HL-60/S4 treated with phorbol 12-myristate 13-acetate at 8.2 ng/mL for 4 days and 3 days (cell line): ENCODE data around the gene RHOF.
"Not testable (repeated sequence)": the region's sequence is repeated elsewhere in the genome, so short reads cannot be mapped to it uniquely, and the experiment has no call there.

Source experiments
- in situ Hi-C: fragments of 300-500 bp; cut with MboI; formaldehyde crosslinking; loops from 2 replicates; pipeline ENCODE4 v1.15.0; 2022; ENCODE audit warnings: low sequenced_read_pairs

Gene RHOF

DNA sequence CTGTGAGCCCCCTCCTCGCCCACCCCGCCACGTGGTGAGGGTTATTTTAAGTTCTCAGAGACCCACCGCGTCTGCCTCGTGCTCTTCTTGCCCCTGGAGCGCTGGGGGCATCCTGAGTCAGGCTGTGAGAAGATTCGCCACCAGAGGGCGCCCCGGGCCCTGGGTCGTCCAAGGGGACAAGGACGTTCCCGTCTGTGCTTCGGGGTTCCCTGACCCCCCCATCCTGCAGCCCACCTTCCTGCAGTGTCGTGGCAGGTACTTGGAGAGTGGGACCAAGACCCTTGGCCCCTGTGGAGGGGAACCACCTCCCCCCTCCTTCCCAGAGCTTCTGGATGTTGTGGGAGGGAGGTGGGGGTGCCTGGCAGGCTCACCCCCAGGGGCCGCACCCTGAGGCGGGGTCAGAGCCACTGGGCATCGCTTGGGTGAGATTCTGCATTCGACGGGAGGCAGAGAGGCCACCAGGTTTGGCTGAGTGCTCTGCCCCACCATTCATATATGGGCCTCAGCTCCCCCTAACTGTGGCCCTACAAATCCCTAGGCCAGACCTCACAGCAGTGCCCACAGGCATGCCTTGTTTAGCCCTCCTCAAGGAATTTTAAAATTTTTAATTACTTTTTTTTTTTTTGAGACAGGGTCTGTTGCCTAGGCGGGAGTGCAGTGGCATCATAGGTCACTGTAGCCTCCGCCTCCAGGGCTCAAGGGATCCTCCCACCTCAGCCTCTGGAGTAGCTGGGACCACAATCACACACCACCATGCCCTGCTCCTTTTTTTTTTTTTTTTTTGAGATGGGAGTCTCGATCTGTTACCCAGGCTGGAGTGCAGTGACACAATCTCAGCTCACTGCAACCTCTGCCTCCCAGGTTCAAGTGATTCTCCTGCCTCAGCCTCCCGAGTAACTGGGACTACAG lies 17.0 kb downstream of the RHOF start:
- in situ Hi-C loops: no loop called here

- in situ Hi-C loops: no loop called here
These were observed 18.0 kb downstream of the RHOF start for GRCh38 chr12:121775501-121775900.

DNA sequence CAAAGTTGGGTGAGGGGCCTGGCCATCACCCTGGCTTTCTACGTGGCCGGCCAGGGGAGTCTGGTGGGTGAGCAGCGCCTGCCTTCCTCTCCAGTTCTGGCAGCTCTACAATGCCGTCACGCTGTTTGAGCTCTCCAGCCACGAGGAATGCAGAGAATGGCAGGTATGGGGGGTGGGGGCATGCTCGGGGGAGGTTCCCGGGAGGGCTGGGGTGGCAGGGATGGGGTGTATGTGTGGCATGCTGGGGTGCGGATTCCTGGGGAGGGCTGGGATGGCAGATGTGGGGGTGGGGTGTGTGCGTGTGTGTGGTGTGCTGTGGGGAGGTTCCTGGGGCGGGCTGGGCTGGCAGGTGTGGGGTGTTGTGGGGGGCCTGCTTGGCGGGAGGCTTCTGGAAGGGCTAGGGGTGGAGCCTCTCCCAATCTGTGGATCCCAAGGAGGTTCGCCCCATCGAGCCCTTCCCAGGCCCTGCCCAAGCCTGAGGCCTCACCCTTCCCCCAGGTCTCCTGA lies 18.5 kb downstream of the RHOF start:
- in situ Hi-C loops: no loop called here

GRCh38 chr12:121773011-121773777 lies 20.3 kb downstream of the RHOF start:
- in situ Hi-C loops: no loop called here

- in situ Hi-C loops: no loop called here
These were observed 22.5 kb downstream of the RHOF start for GRCh38 chr12:121770813-121771625.

DNA sequence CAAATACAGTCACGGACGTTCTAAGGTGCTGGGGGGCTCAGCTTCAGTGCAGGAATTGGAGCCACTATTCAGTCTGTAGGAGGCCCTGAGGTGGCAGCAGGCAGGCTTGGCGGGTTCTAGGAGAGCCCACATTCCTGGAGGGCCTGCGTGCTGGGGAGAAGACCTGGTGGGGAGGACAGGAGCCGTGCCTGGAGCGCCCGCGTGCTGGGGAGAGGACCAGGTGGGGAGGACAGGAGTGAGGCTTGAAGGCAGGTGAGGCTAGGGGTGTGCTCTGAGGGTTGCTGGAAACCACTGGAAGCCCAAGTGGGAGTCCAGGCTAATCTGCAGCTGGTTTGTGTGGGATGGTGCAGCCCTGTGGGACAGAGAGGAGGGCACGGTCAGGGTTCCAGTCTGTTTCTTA lies 23.1 kb downstream of the RHOF start:
- in situ Hi-C loops: no loop called here

DNA sequence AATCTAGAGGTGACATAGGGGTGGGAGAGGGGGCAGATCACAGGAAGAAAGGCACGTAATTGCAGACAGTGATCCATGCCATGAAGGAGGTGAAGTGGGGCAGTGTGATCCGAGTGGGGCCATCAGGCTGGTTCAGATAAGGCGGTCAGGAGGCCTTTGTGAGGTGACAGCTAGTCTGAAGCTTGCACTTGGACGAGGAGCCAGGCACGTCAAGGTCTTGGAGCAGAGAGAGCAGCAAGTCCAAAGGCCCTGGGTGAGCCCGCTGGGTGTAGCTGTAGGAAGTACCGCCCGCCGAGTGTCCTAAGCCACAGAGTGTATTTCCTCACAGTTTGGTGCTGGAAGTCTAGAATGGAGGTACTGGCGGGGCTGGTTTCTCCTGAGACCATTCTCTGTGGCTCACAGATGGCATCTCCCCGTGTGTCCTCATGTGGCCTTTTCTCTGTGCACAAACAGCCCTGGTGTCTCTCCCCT lies 23.6 kb downstream of the RHOF start:
- in situ Hi-C loops: loop anchor here (5.0 kb wide), 1 partner anchor 78 kb away; no protein-coding TSS in a partner anchor

DNA sequence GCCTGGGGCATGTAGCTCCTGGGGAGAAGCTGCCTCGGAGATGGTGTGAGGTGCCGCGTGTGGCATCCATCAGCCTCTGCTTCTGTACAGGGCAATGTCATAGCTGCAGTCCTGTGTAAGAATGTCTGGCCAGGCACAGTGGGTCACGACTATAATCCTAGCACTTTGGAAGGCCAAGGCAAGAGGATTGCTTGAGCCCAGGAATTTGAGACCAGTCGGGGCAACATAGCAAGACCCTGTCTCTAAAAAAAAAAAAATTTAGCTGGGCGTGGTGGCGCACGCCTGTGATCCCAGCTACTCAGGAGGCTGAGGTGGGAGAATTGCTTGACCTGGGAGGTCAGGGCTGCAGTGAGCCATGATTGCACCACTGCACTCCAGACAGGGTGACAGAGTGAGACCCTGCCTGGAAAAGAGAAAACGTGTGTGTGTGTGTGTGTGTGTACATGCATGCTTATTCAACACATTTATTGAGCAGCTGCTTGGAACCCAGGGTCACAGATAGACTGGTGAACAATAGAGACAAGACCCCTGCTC lies 24.1 kb downstream of the RHOF start:
- in situ Hi-C loops: loop anchor here (5.0 kb wide), 1 partner anchor 77 kb away; no protein-coding TSS in a partner anchor

DNA sequence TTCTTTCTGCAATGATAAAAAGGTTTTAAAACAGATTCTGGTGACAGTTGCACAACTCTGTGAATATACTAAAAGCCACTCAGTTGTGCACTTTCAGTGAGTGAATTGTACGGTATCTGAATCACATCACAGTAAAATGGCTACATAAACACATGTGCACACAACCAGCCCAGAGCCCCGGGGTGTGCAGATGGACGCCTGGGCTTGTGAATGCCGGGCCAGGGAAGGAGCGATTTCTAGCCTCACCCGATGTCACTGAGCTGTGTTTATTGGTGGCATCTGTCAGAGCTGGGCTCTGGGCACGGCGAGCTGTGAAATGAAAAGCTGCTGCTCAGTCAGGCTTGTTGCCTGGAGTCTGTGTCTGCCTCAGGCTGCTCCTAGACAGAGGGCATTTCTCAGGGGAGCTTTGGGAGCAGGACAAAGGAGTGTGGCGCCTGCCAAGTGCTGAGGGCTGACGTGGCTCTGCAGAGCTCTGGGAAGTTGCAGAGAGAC lies 25.9 kb downstream of the RHOF start:
- in situ Hi-C loops: loop anchor here (5.0 kb wide), 1 partner anchor 75 kb away; no protein-coding TSS in a partner anchor

DNA sequence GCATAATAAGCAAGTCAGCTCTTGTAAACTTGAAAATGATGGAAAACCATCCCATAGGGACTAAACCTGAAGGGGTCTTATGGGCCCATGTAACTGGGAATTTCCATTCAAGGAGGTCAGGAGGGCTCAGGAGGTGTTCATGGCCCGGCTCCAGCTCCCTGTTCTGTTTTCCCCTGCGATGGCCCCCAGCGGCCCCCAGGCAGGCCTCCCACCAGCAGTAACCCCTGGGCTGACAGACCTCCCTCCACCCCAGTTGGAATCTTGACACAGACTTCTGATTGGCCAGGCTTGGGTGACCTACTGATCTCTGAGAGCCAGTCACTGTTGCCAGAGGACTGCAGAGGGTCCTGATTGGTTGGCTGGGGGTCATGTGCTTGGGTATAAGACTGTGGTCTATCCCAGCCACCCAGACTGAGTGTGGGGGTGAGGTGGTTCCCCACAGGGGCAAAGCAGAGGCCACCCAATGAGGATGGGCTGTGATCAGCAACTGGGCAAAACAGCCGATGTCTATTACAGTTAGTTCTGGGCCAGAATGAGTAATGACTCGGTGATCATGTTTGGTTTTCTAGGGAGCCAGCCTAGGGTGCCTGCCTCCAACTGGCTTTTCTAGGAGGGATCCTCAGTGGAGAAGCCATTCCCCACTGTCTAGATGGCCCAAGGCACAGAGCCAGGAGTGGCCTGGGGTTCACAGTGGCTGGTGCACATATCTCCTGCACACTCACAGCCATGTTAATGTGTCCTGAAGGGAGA lies 27.0 kb downstream of the RHOF start:
- in situ Hi-C loops: loop anchor here (5.0 kb wide), 1 partner anchor 74 kb away; no protein-coding TSS in a partner anchor

GRCh38 chr12:121765573-121765972 lies 27.9 kb downstream of the RHOF start:
- in situ Hi-C loops: loop anchor here (5.0 kb wide), 1 partner anchor 73 kb away; no protein-coding TSS in a partner anchor

DNA sequence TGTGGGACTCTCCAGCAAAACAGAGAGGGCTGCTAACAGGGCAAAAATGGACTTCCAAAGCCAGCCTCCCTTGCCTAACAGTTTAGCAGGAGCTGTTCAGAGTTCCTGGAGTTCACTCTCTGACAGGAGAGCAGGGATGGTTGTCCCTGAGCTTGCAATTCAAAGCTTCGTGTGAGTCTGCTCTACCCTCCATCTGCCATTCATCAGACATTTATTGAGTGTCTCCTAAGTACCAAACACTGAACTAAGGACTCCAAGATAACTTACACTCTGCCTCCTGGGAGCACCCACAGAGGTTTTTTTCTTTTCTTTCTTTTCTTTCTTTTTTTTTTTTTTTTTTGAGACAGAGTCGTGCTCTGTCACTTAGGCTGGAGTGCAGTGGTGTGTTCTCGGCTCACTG lies 28.7 kb downstream of the RHOF start:
- in situ Hi-C loops: loop anchor here (5.0 kb wide), 1 partner anchor 73 kb away; no protein-coding TSS in a partner anchor

GRCh38 chr12:121762269-121762668 lies 31.2 kb downstream of the RHOF start:
- in situ Hi-C loops: no loop called here

DNA sequence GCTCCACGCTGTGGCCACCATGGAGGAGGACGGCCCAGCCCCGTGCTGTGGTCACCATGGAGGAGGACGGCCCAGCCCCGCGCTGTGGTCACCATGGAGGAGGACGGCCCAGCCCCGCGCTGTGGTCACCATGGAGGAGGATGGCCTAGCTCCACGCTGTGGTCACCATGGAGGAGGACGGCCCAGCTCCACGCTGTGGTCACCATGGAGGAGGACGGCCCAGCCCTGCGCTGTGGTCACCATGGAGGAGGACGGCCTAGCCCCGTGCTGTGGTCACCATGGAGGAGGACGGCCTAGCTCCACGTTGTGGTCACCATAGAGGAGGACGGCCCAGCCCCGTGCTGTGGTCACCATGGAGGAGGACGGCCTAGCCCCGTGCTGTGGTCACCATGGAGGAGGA lies 35.0 kb downstream of the RHOF start:
- in situ Hi-C loops: not testable (repeated sequence)

- in situ Hi-C loops: no loop called here
These were observed 37.9 kb downstream of the RHOF start for GRCh38 chr12:121755591-121755990.

DNA sequence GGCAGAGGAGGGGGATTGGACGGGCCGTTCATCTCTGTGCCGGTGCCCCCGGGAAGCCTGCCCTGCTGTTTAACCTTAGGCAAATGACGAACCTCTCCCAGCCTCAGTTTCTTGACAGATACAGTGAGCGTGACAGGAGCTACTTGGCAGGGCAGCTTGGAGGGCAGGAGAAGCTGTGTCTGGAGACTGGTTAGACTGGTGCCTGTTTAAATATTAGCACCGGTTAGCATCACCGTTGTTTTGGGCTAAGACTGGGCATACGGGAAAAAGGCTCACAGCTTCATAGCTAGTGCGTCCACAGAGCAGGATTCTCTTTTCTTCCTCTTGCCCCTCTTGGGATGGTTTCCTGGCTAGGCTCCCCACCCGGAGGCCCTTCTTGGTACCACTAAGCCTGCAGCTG lies 38.7 kb downstream of the RHOF start:
- in situ Hi-C loops: no loop called here

DNA sequence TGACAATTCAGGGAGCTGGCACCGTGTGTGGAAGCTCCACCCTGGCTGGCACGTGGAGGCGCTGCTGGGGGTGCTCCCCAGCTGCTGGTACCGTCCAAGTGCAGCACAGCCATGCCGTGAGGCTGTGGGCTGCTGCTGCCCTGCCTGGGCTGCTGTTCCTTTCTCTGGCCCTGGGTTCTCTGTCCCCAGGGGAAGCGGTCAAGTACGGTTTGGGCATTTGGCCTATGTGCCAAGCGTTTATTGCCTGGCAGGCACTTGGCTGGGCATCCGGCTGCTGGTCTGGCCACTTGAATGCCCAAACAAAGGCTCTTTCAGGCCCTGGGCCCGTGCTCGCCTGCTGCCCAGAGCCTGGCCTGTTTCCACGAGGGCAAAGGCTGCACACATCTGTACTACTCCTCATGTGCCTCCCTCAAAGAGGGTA lies 39.6 kb downstream of the RHOF start:
- in situ Hi-C loops: no loop called here

- in situ Hi-C loops: no loop called here
These were observed 41.6 kb downstream of the RHOF start for GRCh38 chr12:121751749-121752351.

GRCh38 chr12:121751034-121751433 lies 42.5 kb downstream of the RHOF start:
- in situ Hi-C loops: no loop called here
